Spinal cord (tissue), 10 donors: ENCODE measurements around the gene CDS2. TPM values are rescaled to one million over a fixed set of nuclear protein-coding genes. Genes with fewer than 3 reads are reported as not detected.

Experiments used
- DNase-seq, 6 donors: peaks; one replicate each; pipeline versions ENCODE4 v3.0.0 to v3.0.0-alpha.2; 2013 to 2015; ENCODE audit warnings: low spot score in 6 of 6, low read depth in 4 of 6
- H3K27ac ChIP-seq: one replicate; pipeline ENCODE4 v1.5.1; 2013; ENCODE audit warnings: low read depth, low read length, control low read depth
- H3K27me3 ChIP-seq: one replicate; pipeline ENCODE4 v1.6.1; 2013; ENCODE audit warnings: low read length; ENCODE audit not compliant: control insufficient read depth, insufficient read depth
- H3K36me3 ChIP-seq: one replicate; pipeline ENCODE4 v1.6.1; 2013; ENCODE audit warnings: low read length; ENCODE audit not compliant: control insufficient read depth, insufficient read depth
- H3K4me1 ChIP-seq: one replicate; pipeline ENCODE4 v1.6.1; 2013; ENCODE audit warnings: low read length; ENCODE audit not compliant: control insufficient read depth, insufficient read depth
- H3K4me3 ChIP-seq: one replicate; pipeline ENCODE4 v1.5.1; 2013; ENCODE audit warnings: low read depth, low read length, control low read depth
- H3K9me3 ChIP-seq: one replicate; pipeline ENCODE4 v1.6.1; 2013; ENCODE audit warnings: low read length; ENCODE audit not compliant: control insufficient read depth, insufficient read depth
- WGBS: methylation state at CpG from one replicate; pipeline ENCODE4 v1.1.5; 2013; ENCODE audit warnings: missing lambda C conversion rate; ENCODE audit not compliant: insufficient coverage; 5-methylcytosine and 5-hydroxymethylcytosine counted together
- polyA plus RNA-seq, 2 donors: library from polyadenylated mRNA; unstranded; fragments of 120-200 nt; gene quantifications; one replicate each; pipeline ENCODE4 v1.2.1, GENCODE V29; 2013; ENCODE audit not compliant: insufficient read length in 2 of 2
- total RNA-seq, 2 donors: library from RNA; depleted of rRNA in 1 of 2; stranded (reverse); fragments of 120-200 nt in 1 of 2; fragments of >200 nt in 1 of 2; gene quantifications; one replicate each; pipeline versions ENCODE4 v1.2.3 to v1.2.4, GENCODE V29; 2013 to 2014
- donor health status: healthy.

Gene CDS2
- total and polyA plus RNA-seq, 4 donors: 38.9 to 103 (median 46.0) TPM

DNA sequence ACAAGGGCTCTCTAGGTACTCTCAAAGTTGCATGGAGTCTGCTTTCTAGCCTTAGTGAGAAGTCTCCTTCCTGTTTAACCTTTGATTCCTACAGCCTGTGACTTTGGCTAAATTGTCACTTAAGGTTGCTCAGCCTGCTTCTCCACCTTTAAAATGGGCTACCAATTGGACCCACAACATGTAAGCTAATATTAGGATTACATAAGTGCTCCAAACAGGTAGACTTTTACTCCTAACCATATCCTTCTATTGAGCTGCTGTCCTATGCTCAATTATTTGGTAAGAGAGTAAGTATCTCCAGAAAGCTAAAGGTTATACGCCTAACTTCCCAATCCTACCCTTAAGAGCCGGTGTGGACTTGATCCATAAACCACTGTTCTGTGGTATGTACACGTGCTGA lies 9.9 kb upstream of the CDS2 start:
- H3K27me3 ChIP-seq: no peaks in the 10 kb centered on the region
- WGBS: no CpG with 5 or more reads among the region's 3 CpGs
- no peaks in the 10 kb centered on the region for H3K9me3 ChIP-seq
- peaks cover 20% of the 10 kb centered on the region for H3K4me1 ChIP-seq
- no peak for DNase-seq
- no peak overlapping the region for H3K27ac ChIP-seq
- peaks cover 5% of the 10 kb centered on the region for H3K36me3 ChIP-seq
- H3K4me3 ChIP-seq: no peak overlapping the region

GRCh38 chr20:5118220-5119142 lies 8.3 kb upstream of the CDS2 start:
- H3K4me3 ChIP-seq: peak overlapping the region; percentile 96
- 2% methylated on average over 14 of the region's 23 CpGs for WGBS
- H3K4me1 ChIP-seq: peaks cover 14% of the 10 kb centered on the region
- peak overlapping the region; percentile 97 for H3K27ac ChIP-seq
- H3K9me3 ChIP-seq: no peaks in the 10 kb centered on the region
- H3K27me3 ChIP-seq: no peaks in the 10 kb centered on the region
- H3K36me3 ChIP-seq: peaks cover 5% of the 10 kb centered on the region
- DNase-seq: no peak

GRCh38 chr20:5119143-5119434 lies 7.7 kb upstream of the CDS2 start:
- peak overlapping the region; percentile 96 for H3K4me3 ChIP-seq
- H3K4me1 ChIP-seq: peaks cover 13% of the 10 kb centered on the region
- WGBS: under 1% methylated on average over 21 of the region's 21 CpGs
- H3K36me3 ChIP-seq: peaks cover 5% of the 10 kb centered on the region
- peak overlapping the region; percentile 97 for H3K27ac ChIP-seq
- DNase-seq: no peak
- H3K27me3 ChIP-seq: no peaks in the 10 kb centered on the region
- no peaks in the 10 kb centered on the region for H3K9me3 ChIP-seq

DNA sequence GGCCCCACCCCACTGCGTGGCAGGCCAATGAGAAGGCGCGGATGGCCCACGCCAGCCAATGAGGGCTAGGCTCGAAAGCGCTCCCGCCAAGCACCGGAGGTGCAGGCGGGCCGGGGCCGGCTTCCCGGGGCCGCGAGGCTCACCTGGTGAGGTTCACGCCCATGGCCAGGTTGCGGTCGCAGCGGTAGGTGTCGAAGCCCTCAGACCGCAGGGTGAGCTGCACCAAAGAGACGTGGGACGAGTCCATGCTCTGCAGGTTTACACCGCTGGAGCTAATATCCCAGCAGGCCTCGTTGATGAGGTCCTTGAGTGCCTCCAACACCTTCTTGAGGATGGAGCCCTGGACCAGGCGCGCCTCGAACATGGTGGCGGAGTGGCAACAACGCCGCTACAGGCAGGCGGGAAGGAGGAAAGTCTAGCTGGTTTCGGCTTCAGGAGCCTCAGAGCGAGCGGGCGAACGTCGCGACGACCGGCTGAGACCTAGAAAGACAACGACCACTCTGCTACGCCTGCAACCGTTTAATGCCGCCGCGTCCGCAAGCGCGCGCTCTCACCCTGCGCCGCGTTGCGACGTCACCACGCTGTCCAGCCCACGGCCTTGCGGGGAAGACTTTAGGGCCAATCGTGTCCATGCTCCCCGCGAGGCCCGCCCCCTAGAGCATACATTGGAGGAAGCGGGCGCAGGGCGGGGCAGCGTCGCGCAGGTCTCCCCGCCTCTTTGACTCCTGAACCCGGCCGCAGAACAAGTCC lies 7.2 kb upstream of the CDS2 start, which contains the start of gene PCNA:
TSS of gene PCNA (minus strand) at position 524 of the 750 bp plus-strand sequence. CDS start at position 364, 160 bp downstream.
- whole genome bisulfite sequencing: under 1% methylated on average over 71 of the region's 71 CpGs

DNA sequence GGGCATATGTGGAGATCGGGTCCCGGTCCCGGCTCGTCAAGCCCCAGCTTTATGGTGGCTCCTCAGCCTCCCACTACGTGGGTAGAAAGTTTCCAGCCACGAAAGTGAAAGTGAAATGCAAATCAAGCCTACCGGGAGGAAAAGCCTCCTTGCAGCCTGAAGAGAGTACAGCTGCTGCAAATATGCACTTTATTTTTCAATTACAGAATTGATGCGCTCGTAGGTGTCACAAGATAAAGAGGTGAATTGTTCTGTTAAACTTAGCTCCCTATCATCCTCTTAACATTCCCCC lies 6.7 kb upstream of the CDS2 start:
- H3K4me1 ChIP-seq: peaks cover 13% of the 10 kb centered on the region
- H3K27me3 ChIP-seq: no peaks in the 10 kb centered on the region
- H3K27ac ChIP-seq: peak overlapping the region; percentile 97
- H3K36me3 ChIP-seq: peaks cover 5% of the 10 kb centered on the region
- peak overlapping the region; percentile 96 for H3K4me3 ChIP-seq
- H3K9me3 ChIP-seq: no peaks in the 10 kb centered on the region
- WGBS: 0% methylated on average over 5 of the region's 9 CpGs
- DNase-seq: no peak

More for the DNA sequence above, 7.2 kb upstream of the CDS2 start, which contains the start of gene PCNA:
- peak within 1 kb of the TSS; percentile 97 for H3K27ac ChIP-seq
- peaks cover 5% of the 10 kb centered on the region for H3K36me3 ChIP-seq
- H3K27me3 ChIP-seq: no peaks in the 10 kb centered on the region
- DNase-seq: peak; percentile 84 to 99 (median 92)
- peak within 1 kb of the TSS; percentile 96 for H3K4me3 ChIP-seq
- H3K4me1 ChIP-seq: peaks cover 13% of the 10 kb centered on the region
- no peaks in the 10 kb centered on the region for H3K9me3 ChIP-seq

- H3K4me1 ChIP-seq: peaks cover 22% of the 10 kb centered on the region
- H3K36me3 ChIP-seq: no peaks in the 10 kb centered on the region
- H3K9me3 ChIP-seq: no peaks in the 10 kb centered on the region
- WGBS: 90% methylated on average over 1 of the region's 1 CpG
- no peaks in the 10 kb centered on the region for H3K27me3 ChIP-seq
- H3K27ac ChIP-seq: no peak overlapping the region
- no peak for DNase-seq
- H3K4me3 ChIP-seq: no peak overlapping the region
These were observed 3.9 kb upstream of the CDS2 start for GRCh38 chr20:5122873-5123260.

DNA sequence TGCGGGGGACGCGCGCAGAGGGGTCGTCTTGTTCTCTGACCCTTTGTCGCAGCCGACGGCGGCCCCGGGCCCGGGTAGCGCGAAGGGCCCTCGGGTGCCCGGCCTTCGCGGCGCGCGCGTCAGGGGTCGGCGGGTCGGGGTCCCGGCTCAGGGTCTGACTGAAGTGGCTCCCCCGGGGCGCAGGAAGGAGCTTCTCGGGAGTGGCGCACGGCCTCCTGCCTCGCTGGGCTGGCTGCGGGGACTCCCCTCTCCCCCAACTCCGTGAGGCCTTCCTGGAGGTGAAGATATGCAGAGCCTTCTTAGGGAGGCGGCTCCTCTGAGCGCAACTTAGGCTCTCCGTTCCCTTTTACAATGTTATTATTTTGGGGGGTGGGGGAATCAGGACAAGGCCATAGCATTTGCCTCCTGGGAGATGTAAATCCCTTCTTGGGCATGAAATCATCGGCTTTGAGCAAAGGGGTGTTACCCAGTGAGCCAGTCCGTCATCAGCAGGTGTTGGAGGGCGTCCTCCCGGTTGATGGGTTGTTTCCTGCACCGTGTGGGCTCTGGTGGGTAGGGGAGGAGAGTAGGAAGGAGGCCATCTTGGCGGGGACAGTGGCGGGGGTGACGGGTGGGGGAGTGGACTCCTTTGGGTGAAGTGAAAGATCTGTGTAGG lies 523 bp downstream of the CDS2 start:
- peak in 3 of 6 donors; percentile 40 to 67 (median 65) for DNase-seq
- Histone ChIP-seq H3K36me3 (peaks cover 9% of the 10 kb centered on the region), H3K4me3 (peak overlapping the region; percentile 66), H3K9me3 (no peaks in the 10 kb centered on the region), H3K27ac (peak overlapping the region; percentile 86), H3K4me1 (peaks cover 21% of the 10 kb centered on the region), H3K27me3 (no peaks in the 10 kb centered on the region)
- WGBS: 0% methylated on average over 39 of the region's 44 CpGs

- Histone ChIP-seq H3K4me3 (peak overlapping the region; percentile 66), H3K4me1 (peaks cover 21% of the 10 kb centered on the region), H3K27ac (peak overlapping the region; percentile 86), H3K36me3 (peaks cover 10% of the 10 kb centered on the region), H3K27me3 (no peaks in the 10 kb centered on the region), H3K9me3 (no peaks in the 10 kb centered on the region)
- 36% methylated on average over 5 of the region's 6 CpGs for WGBS
- DNase-seq: no peak
These were observed 1.1 kb downstream of the CDS2 start for GRCh38 chr20:5127859-5128424.

DNA sequence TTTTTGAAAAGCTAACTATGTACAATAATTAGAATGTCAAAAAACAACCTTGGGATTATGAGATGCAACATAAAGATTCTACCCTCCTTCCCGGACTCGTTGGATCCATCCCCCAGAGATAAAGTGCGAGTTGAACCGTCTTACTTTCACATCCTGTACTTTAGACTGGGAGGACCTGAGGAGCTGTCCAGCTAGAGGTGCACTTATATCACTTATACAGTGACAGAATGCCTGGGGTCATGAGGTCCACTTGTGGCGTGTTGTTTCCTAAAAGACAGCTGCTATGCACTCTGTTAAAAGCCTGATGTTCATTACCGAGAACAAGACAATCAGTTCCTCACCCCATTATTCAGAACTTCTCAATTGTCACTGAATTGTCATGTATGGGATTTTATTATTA lies 2.1 kb downstream of the CDS2 start:
- Histone ChIP-seq H3K36me3 (peaks cover 11% of the 10 kb centered on the region), H3K27me3 (no peaks in the 10 kb centered on the region), H3K4me3 (no peak overlapping the region), H3K4me1 (peaks cover 21% of the 10 kb centered on the region), H3K9me3 (no peaks in the 10 kb centered on the region), H3K27ac (no peak overlapping the region)
- no peak for DNase-seq
- WGBS: 87% methylated on average over 4 of the region's 6 CpGs
